Endothelial cell of hepatic sinusoid (primary cell): Measurements from ENCODE around the gene LPP.

Source experiments
- in situ Hi-C: cut with HindIII; loops from 2 replicates; pipeline ENCODE4 v1.10.0; 2017; ENCODE audit warnings: low sequenced_read_pairs

LPP gene

DNA sequence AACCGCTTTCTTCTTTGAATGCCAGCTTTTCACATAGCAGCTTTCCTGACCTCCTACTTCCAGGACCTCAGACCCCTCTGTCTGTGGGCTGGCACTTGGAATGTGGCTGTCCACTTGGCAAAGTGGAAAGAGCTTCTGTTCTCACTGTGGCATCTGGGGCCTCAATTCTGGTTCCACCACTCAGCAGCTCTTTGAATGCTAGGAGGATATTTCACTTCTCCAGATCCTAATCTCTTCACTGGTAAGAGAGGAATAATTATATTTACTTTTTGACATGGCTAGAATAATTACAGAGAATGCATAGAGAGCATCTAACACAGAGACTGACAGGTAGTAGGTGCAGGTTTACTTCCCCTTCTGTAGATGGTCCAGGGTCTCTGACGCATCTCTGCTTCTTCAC, 405.9 kb downstream of the LPP start:
- in situ Hi-C loops = no loop called here

DNA sequence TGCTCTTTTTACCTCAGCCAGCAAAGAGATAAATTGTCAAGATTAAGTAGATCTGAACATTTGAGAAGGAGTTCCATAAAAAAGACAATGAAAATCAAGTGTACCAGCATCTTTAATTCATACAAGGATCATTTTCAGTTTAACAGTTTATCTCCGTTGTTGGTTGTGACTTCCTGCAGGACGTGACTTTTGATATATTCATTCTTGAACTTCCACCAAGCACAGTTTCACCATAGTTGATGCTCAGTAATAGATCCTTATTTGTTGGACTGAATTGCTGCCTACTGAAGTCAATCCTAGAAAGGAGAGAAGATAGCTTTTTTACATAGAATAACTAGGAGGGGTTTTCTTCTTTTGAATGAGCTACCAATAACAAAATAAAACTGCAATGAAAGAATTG, 408.2 kb downstream of the LPP start:
- in situ Hi-C loops = no loop called here

DNA sequence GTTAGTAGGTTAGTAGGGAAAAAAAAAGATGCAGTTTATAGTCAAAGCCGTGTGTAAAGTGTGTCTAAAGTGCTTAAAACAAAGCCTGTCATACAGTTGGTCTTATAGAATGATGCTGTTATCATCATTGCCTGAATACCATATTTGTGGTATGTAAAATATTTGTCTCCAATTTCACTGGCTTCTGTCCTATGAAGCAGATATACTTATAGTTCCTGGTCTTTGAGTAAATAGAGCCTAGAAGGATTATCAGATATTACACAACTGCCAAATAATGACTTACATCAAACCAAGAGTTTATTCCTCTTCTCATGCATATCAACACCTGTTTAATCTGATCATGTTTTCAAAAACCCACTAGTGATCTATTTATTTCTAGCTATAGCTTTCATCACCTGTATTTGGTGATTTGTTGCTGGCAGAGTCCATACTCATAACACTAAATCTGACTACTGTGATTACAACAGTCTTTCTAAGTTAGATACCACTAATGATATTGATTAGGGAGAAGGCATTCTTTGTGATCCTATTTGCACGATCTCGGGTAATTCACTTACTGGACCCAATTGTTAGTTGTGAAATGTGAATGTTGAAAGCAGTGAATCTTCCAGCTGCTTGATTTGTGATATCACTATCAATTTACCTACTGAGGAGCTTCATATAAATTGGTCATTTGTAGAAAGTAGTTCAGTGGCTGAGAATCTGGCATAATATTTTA, 413.7 kb downstream of the LPP start:
- in situ Hi-C loops = no loop called here

DNA sequence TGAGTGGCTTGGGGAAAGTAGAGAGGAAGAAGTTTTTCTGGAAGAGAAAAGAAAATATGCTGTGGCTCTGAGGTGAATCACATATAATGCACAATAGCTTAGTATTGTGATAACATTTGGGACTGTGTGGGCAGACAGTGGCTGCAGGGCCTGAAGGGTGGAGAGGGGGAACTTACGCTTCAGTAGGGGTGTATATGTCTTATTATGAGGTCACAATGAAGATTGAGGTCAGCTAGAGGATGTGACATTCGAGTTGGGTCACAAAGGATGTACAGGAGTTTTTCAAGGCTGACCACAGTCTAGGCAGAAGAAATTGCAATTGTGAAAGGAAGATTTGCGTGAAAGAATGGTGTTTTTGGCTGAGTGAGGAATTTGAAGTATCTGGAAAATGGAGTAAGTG, 414.8 kb downstream of the LPP start:
- in situ Hi-C loops = no loop called here

DNA sequence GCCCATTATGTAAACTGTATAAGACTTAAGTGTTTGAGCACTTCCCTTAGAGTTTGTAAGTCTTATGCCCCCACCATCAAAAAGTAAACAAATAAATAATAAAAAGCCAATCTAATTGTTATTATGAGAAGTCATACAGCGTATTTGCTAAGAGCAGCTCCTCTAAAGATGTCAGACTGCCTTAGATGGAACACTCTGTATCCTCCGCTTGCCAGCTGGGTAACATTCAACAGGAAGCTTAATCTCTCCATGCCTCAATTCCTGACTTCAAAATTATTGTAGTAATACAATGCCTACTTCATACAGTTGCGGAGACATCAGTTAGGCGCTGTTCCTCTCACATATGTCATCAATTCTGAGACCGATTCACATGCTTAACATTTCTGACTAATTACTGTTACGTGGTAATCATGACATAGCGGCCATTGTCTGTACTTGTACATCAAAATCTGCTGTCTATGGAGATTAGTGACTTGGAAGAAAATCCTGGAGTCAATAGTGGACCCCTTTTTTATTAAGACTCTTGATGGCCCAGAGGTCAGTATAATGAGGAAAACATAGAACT, 417.7 kb downstream of the LPP start:
- in situ Hi-C loops = no loop called here

DNA sequence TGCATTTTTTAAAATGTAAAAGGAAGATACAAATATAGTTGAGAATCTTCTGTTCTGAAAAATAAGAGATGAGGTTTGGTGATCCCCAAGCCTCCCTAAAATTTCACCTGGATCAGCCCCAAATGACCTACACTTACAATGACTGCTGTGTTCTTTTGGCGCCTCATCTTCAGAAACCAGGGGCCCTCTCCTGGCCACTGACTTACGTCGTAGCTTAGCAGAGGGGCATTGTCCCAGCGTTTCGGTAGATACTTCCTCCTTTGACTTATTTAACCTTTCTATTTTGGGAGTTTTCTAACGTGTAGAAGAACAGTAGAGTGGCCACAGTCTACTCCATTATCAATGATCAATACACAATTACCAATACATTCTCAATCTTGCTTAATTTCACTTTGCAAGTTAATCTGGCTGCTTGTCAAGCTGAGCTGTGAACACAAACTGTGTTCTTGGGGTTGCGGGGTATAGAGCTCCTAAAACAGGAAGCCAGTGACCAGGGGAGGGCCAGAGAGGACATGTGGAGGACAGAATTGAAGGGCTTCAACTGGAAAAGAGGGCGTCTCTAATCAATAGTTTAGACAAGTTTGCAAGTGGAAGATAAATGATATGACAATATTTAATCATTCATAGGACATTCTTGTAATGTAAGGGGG, 419.5 kb downstream of the LPP start:
- in situ Hi-C loops = no loop called here

DNA sequence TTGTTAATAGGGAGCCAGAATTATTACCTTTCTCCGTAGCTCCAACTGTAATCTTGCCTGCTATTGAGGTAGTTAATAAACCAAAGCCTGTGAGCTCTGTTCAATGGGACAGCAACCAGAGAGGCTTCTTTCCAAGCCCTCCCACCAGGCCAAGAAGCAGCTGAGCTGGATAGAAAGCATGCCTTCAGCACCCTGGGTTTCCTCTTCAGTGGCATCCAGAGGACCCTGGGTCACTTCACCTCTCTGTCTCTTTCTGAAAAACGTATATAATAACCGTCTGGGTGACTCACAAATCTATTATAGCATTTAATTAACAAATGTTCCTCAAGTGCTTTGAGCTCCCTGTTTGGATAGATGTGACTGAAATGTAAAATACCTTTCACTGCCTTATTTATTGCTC, 420.0 kb downstream of the LPP start:
- in situ Hi-C loops = no loop called here

DNA sequence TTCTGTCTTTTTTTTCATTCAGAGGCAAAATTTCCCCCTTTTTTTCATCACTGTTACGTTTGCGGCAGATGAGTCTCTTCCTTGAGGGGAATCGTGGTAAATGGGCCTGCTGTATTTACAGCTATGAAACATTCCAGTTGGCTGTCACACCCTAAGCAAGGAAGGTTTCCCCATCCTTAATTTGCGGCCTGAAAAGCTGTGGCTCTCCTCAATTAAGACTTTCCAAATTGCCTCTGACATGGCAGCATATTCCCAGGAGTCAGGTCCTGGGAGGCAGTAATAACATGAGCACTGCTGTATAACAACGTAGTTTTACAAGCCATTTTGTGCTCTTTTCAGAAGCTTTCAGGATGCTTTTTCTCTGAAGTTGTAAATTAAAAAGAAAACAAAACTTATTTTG, 420.9 kb downstream of the LPP start:
- in situ Hi-C loops = no loop called here

DNA sequence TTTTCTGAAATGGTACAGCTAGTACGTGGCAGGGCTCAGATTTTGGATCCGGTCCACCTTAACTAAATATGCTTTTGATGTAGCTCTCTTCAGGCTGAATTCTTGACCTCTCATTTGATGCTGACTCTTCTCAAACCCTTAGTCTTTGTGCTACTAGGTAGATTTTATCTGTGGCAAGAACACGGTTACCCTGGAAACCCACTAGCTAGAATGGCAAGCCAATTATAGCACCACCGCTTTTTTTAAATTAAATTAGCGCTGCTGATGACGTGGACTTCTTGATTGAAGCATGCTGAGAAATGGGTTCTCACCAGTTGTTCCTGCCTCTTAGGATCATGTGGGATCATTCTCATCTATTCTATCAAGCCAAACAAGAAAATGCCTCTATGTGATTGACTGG, 421.5 kb downstream of the LPP start:
- in situ Hi-C loops = no loop called here

DNA sequence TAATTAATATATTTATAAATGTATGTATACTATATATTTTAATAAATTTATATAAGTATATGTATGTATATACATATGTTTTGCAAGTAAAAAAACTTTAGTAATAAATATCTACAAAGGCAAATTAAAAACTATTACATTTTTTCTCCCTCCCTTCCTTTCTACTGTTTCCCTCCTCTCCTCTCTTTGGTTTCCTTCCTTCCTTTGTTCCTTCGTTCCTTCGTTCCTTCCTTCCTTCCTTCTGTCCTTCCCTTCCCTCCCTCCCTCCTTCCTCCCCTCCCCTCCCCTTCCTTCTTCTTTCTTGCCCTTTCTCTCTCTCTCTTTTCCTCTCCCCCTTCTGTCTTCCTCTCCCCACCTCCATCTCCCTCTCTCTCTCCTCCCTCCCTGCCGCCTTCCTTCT, 423.6 kb downstream of the LPP start:
- in situ Hi-C loops = no loop called here

DNA sequence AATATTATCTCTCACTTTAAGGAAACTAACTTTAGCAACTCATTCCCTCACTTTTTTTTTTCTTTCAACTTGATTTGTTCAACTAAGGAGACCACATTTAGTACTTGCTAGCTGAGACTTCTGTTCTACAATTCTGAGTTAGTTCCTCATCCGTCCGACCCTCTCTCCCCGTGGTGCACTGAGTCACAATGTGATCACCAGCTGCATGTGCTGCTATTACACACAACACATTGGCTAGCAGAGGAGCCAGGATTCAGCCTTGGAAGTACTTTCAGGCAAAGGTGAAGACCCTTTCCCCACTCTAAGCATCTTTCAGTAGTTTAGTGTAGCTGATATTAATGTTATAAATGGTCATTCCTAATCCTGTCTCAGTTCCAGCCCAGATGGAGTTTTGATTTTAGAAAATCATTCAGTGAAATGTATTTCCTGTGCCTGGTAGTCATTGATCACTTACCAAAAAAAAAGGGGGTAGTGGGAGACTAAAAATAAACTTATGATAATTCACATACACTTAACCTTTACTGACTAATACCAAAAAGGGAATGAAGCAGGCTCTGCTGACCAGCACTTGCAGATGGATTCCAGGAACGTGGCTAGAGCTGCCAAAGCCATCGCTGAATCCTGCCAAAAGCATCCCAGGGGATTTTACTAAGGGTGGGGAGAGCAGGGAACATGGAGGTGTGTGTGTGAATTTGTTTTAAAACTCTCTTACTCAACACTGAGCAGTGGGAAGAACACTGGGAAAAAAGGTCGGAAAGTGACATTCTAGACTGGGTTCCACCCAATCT, 424.8 kb downstream of the LPP start:
- in situ Hi-C loops = no loop called here

DNA sequence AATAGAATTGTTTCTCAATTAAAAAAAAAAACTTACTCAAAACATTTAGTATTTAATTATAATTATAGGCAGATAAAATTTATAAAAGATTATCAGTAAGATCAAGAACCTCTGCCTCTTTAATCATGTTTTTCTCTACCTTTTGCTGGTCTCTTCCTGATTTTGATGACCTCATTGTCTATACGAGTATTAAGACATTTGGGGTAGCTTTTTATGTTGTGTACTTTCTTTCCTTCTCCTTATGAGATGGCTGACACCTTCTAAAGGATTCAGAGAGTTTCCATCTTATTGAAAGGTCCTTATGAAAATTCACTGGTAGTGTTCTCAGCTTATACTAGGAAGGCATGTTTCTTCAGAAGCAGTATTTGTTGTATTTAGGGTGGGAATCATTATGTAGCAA, 426.3 kb downstream of the LPP start:
- in situ Hi-C loops = no loop called here

DNA sequence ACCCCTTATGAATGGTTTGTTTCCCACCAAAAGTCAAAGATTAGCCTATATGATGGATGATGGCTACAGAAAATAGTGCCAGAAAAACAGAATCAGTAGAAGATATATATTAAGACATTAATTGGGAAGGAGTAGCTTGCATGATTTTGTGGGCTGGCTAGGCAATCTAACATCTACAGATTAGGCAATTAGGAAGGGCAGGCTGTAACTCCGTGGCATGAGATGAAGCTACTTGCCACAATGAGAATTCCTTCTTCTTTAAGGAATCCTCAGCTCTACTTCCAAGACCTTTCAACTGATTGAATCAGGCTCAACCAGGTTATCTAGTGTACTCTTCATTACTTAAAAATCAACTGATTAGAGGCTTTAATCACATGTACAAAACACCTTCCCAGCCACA, 426.7 kb downstream of the LPP start:
- in situ Hi-C loops = no loop called here

DNA sequence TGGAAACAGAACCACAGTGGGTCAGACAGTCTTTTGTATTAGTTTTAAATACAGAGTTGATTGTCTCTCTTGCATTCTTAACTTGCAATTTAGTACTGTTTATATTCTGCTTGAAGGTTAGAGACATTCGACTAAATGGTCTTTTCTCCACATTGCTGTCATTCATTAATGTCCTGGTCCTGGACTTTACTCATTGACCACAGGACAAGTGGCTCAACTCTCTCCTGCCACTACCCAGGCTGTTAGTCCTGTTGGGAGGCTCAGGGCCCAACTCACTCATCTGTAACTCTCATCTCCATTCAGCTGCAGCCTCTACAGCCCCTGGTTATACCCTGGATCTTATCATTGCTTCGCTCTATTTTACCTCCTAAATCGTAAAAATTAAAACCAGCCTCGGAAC, 427.4 kb downstream of the LPP start:
- in situ Hi-C loops = no loop called here

DNA sequence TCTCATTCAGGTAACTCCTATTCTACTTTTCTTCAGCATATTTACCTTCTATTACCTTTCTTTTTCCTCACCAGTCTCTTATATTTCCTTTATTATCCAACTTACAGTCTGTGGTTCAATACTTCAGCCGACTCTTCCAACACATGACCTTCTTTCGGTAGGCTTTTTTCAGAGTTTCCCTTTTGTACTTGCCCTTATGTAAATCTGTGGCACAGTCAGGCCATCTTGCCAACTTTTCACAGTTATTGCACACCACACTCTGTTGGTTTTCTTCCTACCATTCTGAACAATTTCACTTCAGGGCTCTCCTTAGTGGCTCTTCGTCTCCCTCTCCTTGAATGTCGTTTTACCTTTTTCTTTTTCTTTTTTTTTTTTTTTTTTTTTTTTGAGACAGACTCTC, 427.8 kb downstream of the LPP start:
- in situ Hi-C loops = no loop called here

DNA sequence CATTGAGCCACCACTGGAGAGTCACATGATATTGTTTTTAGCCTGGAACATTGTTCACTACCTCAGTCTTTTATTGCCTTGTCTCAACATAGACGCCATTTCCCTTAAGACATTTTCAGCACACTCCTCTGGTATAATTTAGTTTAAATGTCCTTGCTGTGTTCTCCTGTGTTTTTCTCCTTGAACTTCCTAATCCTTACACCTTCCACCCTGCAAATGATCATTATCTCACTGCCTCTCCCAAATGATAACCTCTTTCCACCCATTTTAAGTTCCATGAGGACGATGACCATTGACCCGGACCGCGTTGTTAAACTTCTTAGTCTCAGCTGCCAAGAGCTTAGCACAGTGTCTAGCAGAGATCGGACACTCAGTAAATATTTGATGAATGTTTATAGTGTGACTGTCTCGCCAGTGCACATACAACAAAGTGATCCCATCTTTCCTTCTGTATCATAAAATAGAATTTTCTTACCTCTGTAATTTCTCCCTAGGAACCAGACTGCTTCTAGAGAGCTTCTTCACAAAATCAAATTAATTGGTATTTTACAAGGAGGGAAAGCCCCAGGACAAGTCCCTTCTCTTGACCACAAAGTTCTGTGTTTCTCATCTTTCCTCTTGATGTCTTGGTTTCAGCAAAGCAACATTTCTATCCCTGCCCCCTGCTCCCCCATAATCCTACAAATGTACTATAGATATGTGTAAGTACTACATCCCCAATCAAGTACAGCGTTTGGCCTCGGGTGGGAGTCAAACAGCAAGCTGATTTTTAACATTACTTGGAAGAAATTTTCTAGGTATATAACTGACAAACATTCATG, 429.6 kb downstream of the LPP start:
- in situ Hi-C loops = no loop called here

DNA sequence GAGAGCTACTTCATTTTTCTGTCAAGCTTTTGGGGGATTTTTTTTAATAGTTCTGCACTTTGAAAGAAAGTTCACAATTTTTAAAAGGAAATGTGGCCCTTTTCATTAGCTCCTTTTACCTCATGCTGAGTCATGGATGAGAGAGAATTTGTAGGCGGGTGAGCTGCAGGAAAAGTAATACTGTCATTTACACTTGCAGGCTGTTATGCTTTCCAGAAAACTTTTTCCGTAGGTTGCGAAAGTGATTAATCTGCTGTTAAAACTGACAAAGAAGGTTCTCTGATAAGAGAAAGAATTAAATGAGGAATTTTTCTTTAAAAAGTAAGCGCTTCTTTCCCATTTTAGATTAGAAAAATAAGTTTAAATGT, 430.2 kb downstream of the LPP start:
- in situ Hi-C loops = no loop called here

DNA sequence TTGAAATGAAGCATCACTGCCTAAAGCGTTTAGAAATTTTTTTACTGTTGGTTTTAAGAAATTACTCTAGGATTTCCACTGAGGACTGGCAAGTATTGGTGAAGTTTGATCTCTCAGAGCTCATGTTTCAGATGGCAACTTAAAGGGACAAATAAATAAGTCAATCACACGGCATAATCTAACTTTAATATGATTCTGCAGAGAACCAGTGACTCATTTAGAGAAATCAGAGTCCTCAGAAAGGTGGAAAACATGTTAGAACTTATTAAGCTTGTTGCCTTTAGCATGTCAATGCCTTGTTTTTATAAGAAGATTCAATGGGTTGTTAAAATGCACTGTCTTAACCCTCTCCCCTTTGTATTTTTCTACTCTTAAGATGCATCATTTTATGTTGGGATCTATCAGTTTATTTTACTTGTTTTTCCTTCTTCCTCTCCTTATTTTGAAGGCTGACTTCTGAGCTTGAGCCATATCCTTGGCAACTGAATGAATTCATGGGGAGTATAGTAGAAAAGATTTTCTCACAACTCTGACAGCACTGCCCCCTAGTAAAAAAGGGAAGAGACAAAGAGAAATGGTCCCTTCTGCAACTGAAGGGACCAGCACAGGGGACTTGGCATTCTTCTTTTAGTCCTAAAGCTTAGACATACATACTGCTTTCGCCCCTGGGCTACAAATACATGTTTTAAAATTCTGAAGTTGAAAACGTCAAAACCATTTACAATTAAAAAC, 431.2 kb downstream of the LPP start:
- in situ Hi-C loops = no loop called here

DNA sequence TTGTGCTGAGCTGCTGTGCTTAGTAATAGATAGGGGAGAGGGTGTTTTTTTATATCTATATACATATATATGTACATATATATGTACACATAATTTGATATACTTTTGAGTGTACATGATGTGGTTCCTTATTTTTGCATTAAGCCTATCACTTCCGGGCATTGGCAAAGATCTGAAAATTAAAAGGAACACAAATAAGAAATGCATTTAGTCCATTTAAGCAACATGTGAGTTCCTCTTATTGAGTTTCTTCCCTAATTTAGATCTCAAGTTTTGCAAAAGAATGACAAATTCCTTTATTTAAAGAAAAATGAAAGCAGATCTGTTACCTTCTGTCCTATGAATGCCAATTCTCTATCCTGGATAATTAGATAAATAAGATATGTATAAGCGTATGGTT, 435.1 kb downstream of the LPP start:
- in situ Hi-C loops = no loop called here

DNA sequence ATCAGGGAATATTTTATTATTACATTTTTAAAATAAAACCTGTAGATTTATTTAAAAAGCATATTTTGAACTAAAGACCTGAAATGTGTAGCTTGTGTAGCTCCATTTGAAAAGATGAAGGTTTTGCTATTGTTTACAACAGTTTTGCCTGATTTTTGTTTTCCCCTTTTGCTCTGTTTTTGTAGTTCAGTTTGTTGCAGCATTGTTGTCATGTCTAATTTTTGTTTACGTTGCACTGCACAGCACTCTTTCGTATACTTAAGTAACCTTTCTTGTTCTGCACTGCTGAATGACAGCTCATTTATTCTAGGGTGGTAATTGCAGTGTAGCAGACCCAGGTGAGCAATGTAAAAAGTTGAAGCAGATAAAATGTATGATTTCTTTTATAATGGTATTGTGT, 435.8 kb downstream of the LPP start:
- in situ Hi-C loops = no loop called here
